HAP-1 (cell line): ENCODE results near the gene FKRP.
A peak's percentile ranks its signal among the peaks of the same experiment; 100 is the strongest.

Experiments used
- DNase-seq, 2 experiments: peaks; one replicate each; pipeline ENCODE4 v3.0.0-alpha.2; 2016 to 2020; ENCODE audit warnings: low spot score in 2 of 2
- H3K27me3 ChIP-seq: fragments of 250-450 bp; sonication (Bioruptor Pico); 2 replicates; pipeline ENCODE4 v1.5.1; 2020; ENCODE audit warnings: low read depth, mild to moderate bottlenecking, moderate library complexity
- H3K36me3 ChIP-seq: fragments of 250-450 bp; sonication (Bioruptor Pico); replicated peaks from 2 replicates; pipeline ENCODE4 v1.5.1; 2020; ENCODE audit warnings: mild to moderate bottlenecking
- H3K4me1 ChIP-seq: fragments of 250-450 bp; sonication (Bioruptor Pico); 2 replicates; pipeline ENCODE4 v1.5.1; 2020; ENCODE audit warnings: mild to moderate bottlenecking
- H3K4me3 ChIP-seq: fragments of 250-450 bp; sonication (Bioruptor Pico); 2 replicates; pipeline ENCODE4 v1.5.1; 2020; ENCODE audit warnings: mild to moderate bottlenecking, moderate library complexity
- H3K9me3 ChIP-seq: fragments of 250-450 bp; sonication (Bioruptor Pico); 2 replicates; pipeline ENCODE4 v1.5.1; 2020; ENCODE audit warnings: mild to moderate bottlenecking, moderate library complexity
- in situ Hi-C: fragments of 300-500 bp; cut with MboI; formaldehyde crosslinking; loops from 3 replicates; pipeline ENCODE4 v1.14.3; 2020; ENCODE audit warnings: low sequenced_read_pairs, inconsistent platforms, mixed read lengths

FKRP gene

GRCh38 chr19:46716672-46717033 is 29.2 kb upstream of the FKRP start:
- DNase-seq, result peak in 1 of 2 experiments; percentile 43
- H3K9me3 ChIP-seq, result no peaks in the 10 kb centered on the region
- H3K36me3 ChIP-seq, result peaks cover 21% of the 10 kb centered on the region
- H3K4me1 ChIP-seq, result peaks cover 8% of the 10 kb centered on the region
- in situ Hi-C loops, result no loop called here
- H3K27me3 ChIP-seq, result no peaks in the 10 kb centered on the region
- H3K4me3 ChIP-seq, result peak overlapping the region; percentile 87

- in situ Hi-C loops, result no loop called here
- Histone ChIP-seq H3K36me3 (peaks cover 26% of the 10 kb centered on the region), H3K4me1 (peaks cover 8% of the 10 kb centered on the region)
These were observed 28.7 kb upstream of the FKRP start, which contains the start of gene PRKD2 for GRCh38 chr19:46717034-46717715. Gene PRKD2 (minus strand): TSS chr19:46717114. CDS start chr19:46716370, 744 bp downstream.

DNA sequence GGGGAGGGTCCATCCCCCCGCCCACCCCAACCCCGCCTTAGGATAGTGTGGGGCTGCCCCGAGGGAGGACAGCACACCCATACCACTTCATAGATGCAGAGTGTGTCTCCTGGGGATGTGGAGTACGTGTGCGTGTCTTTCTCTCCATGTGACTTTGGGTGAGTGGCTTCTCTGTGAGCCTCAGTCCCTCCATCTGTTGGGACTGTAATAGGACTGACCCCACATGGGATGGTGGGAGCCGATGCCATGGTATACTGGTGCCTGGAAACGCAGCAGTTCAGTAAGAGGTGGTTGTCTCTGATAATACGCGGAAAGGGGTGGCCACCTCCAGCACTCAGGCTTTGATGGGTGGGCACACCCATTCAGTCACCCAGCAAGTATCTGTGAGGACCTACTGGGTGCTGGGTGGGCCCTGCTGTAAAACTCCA is 28.1 kb upstream of the FKRP start:
- H3K27me3 ChIP-seq, result no peaks in the 10 kb centered on the region
- peaks cover 32% of the 10 kb centered on the region for H3K36me3 ChIP-seq
- H3K9me3 ChIP-seq, result no peaks in the 10 kb centered on the region
- in situ Hi-C loops, result no loop called here
- no peak for DNase-seq
- peak overlapping the region; percentile 87 for H3K4me3 ChIP-seq
- H3K4me1 ChIP-seq, result peaks cover 8% of the 10 kb centered on the region

More at GRCh38 chr19:46717034-46717715, 28.7 kb upstream of the FKRP start, which contains the start of gene PRKD2:
- Histone ChIP-seq H3K9me3 (no peaks in the 10 kb centered on the region), H3K27me3 (no peaks in the 10 kb centered on the region), H3K4me3 (peak within 1 kb of the TSS; percentile 87)
- DNase-seq, result peak; percentile 70 to 95

GRCh38 chr19:46718157-46718933 is 27.5 kb upstream of the FKRP start:
- peak; percentile 31 to 59 for DNase-seq
- Histone ChIP-seq H3K36me3 (peaks cover 36% of the 10 kb centered on the region), H3K27me3 (no peaks in the 10 kb centered on the region), H3K4me3 (no peak overlapping the region), H3K4me1 (peaks cover 8% of the 10 kb centered on the region), H3K9me3 (no peaks in the 10 kb centered on the region)
- in situ Hi-C loops, result no loop called here

DNA sequence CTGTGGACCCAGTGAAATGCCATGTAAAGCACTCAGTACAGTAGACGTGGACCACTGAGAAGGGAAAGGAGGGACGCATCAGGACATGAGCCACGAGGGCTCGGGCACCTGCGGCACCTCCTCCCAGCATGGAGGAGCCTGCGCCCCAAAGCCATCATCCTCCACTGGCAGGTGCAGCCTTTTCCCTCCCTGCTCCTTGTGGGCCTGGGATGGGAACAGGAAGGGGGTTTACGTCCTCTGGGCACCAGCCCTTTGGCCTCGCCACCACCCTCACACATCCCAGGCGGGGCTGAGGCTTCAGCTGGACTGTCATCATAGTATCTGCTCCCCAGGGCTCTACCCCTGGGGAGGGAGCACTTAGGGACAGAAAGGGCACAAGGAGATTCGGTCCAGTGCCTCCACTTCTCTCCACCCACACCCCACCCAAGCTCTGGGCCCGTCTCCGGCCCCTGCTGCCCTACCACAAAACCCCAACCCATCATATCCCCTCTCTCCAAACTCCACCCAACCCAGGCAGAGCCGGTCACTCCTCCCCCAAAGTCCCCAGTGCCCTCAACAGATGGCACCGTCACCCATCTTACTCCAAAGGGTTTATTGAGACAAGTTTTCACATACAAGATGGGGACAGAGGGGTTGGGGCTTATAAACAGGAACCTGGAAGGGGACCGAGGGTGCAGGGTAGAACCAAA is 26.8 kb upstream of the FKRP start:
- DNase-seq, result no peak
- no peaks in the 10 kb centered on the region for H3K9me3 ChIP-seq
- peaks cover 41% of the 10 kb centered on the region for H3K36me3 ChIP-seq
- H3K27me3 ChIP-seq, result no peaks in the 10 kb centered on the region
- H3K4me1 ChIP-seq, result peaks cover 8% of the 10 kb centered on the region
- H3K4me3 ChIP-seq, result no peak overlapping the region
- in situ Hi-C loops, result no loop called here

GRCh38 chr19:46719629-46720502 is 26.0 kb upstream of the FKRP start:
- H3K4me1 ChIP-seq, result peaks cover 4% of the 10 kb centered on the region
- no peak overlapping the region for H3K4me3 ChIP-seq
- DNase-seq, result no peak
- in situ Hi-C loops, result no loop called here
- H3K27me3 ChIP-seq, result no peaks in the 10 kb centered on the region
- H3K36me3 ChIP-seq, result peaks cover 48% of the 10 kb centered on the region
- H3K9me3 ChIP-seq, result no peaks in the 10 kb centered on the region

- no peak for DNase-seq
- H3K27me3 ChIP-seq, result no peaks in the 10 kb centered on the region
- H3K4me3 ChIP-seq, result no peak overlapping the region
- H3K36me3 ChIP-seq, result peaks cover 56% of the 10 kb centered on the region
- no peaks in the 10 kb centered on the region; the same call in 1 of the 2 replicates for H3K4me1 ChIP-seq
- in situ Hi-C loops, result no loop called here
- H3K9me3 ChIP-seq, result no peaks in the 10 kb centered on the region
These were observed 25.2 kb upstream of the FKRP start for GRCh38 chr19:46720503-46721239.

DNA sequence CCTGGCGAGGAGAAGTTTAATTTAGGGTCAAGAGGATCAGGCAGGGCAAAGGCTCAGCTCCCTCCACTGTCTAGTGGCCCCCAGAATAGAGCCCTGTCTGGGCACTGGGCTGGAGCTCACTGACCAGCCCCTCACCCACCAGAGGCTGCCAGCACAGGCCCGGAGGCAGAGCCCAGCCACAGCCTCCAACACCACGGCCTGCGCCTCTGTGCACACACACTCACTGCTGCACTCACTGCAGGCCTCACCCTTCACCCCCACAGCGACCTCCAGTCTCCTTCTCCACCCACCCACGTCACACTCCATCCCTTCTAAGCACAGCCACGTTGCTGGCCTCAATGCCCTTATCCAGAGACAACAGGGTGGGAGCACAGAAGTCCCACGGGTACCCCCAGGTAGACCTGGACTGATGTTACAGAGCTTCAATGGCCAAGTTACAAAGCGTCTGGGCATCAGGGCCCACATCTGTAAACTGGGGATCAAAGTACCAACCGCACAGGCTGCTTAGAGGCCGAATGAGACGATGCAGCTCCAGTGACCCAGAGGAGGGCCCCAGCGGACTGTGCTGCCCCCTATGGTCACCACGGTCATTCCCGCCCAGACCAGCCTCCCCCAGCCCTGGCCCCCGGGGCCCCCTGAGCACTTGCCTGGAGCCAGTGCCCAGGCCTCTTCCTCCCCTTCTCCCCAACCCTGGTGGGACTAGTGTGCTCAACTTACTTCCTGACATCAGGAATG is 24.4 kb upstream of the FKRP start:
- Histone ChIP-seq H3K4me1 (no peaks in the 10 kb centered on the region; the same call in 1 of the 2 replicates), H3K36me3 (peaks cover 63% of the 10 kb centered on the region), H3K9me3 (no peaks in the 10 kb centered on the region), H3K4me3 (no peak overlapping the region), H3K27me3 (no peaks in the 10 kb centered on the region)
- DNase-seq, result no peak
- in situ Hi-C loops, result no loop called here

- Histone ChIP-seq H3K4me3 (no peak overlapping the region), H3K4me1 (no peaks in the 10 kb centered on the region; the same call in 1 of the 2 replicates), H3K9me3 (no peaks in the 10 kb centered on the region), H3K27me3 (no peaks in the 10 kb centered on the region), H3K36me3 (peaks cover 69% of the 10 kb centered on the region)
- no peak for DNase-seq
- in situ Hi-C loops, result no loop called here
These were observed 23.9 kb upstream of the FKRP start for GRCh38 chr19:46722004-46722380.

- in situ Hi-C loops, result no loop called here
- no peaks in the 10 kb centered on the region for H3K9me3 ChIP-seq
- no peak overlapping the region for H3K4me3 ChIP-seq
- no peaks in the 10 kb centered on the region for H3K27me3 ChIP-seq
- no peak for DNase-seq
- no peaks in the 10 kb centered on the region; the same call in 1 of the 2 replicates for H3K4me1 ChIP-seq
- H3K36me3 ChIP-seq, result peaks cover 74% of the 10 kb centered on the region
These were observed 23.3 kb upstream of the FKRP start for GRCh38 chr19:46722421-46723022.

GRCh38 chr19:46723023-46723461 is 22.8 kb upstream of the FKRP start:
- in situ Hi-C loops, result no loop called here
- Histone ChIP-seq H3K9me3 (no peaks in the 10 kb centered on the region), H3K36me3 (peaks cover 79% of the 10 kb centered on the region), H3K4me1 (no peaks in the 10 kb centered on the region), H3K27me3 (no peaks in the 10 kb centered on the region), H3K4me3 (no peak overlapping the region)
- DNase-seq, result no peak

DNA sequence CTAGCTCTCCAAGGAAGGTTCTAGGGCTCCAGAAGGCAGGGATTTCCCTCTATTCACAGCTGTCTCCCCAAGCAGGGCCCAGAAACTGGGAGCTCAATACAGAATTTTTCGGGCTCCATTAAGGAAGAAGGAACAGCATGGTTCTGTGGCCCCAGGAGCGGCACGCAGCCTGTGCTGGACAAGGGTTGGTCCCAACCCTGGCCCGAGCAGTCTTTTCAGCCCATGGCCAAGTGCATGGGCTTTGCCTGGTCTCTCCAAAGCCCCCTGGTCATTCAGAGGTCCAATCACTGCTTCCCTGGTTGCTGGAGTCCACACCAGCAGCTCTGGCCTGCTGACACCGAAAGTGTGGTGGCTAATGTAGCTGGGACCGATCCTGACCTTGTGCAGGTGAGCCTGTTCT is 22.4 kb upstream of the FKRP start:
- Histone ChIP-seq H3K4me3 (no peak overlapping the region), H3K27me3 (no peaks in the 10 kb centered on the region), H3K36me3 (peaks cover 83% of the 10 kb centered on the region), H3K4me1 (no peaks in the 10 kb centered on the region), H3K9me3 (no peaks in the 10 kb centered on the region)
- no peak for DNase-seq
- in situ Hi-C loops, result no loop called here
